RWPE1 (cell line): Measurements from ENCODE around the gene ARMH2.
A peak's percentile ranks its signal among the peaks of the same experiment; 100 is the strongest.

Experiments used
- CTCF ChIA-PET: fragments of 350-600 bp; sonication (Branson Sonifier 250); formaldehyde crosslinking; extraction: SDS; loops from one replicate; lab custom pipeline; 2021; lab: Yijun Ruan, JAX
- POLR2A ChIA-PET: fragments of 400-600 bp; formaldehyde crosslinking; extraction: SDS; loops from one replicate; lab custom pipeline; 2020; ENCODE audit warnings: antibody characterized with exemption; ENCODE audit not compliant: low non-redundant PET; lab: Yijun Ruan, JAX
- DNase-seq: peaks from one replicate; pipeline ENCODE4 v3.0.0; 2012; ENCODE audit warnings: low spot score
- H3K27ac ChIP-seq: fragments of 450-650 bp; 2 replicates; pipeline ENCODE4 v1.5.1; 2017
- CTCF ChIP-seq: fragments of 450-650 bp; conservative IDR thresholded peaks from 2 replicates; pipeline ENCODE4 v1.5.1; 2017; ENCODE audit warnings: low read depth, mild to moderate bottlenecking

The ARMH2 gene

GRCh38 chr6:24802271-24803059 is 3.7 kb upstream of the ARMH2 start:
- POLR2A ChIA-PET, result interaction anchor here (0.6 kb wide), 1 partner anchor 44 kb away, joined by 4 read pairs; no protein-coding TSS in a partner anchor
- no peak for TF ChIP-seq CTCF
- no peak for DNase-seq
- CTCF ChIA-PET, result no interaction called here
- no peak overlapping the region for H3K27ac ChIP-seq

DNA sequence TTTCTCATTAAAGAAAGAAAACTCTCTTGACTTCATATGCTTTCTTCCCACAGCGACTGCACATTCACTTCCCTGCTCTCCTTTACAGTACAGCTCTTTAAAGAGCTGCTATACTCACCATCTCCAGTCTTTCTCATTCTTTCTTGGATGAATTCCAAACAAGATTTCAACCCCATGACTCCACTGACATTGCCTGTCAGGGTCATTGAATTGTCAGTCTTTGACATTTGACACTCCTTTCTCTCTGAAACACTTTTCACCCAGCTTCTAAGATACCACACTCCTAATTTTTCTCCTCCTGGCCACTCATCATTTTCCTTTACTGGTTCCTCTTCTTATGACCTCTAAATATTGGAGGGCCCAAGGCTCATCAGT is 811 bp upstream of the ARMH2 start:
- TF ChIP-seq CTCF, result no peak
- POLR2A ChIA-PET, result no interaction called here
- CTCF ChIA-PET, result interaction anchor here (0.7 kb wide), 1 partner anchor 193 kb away, joined by 3 read pairs; no protein-coding TSS in a partner anchor
- peak; percentile 30 for DNase-seq
- no peak overlapping the region for H3K27ac ChIP-seq

DNA sequence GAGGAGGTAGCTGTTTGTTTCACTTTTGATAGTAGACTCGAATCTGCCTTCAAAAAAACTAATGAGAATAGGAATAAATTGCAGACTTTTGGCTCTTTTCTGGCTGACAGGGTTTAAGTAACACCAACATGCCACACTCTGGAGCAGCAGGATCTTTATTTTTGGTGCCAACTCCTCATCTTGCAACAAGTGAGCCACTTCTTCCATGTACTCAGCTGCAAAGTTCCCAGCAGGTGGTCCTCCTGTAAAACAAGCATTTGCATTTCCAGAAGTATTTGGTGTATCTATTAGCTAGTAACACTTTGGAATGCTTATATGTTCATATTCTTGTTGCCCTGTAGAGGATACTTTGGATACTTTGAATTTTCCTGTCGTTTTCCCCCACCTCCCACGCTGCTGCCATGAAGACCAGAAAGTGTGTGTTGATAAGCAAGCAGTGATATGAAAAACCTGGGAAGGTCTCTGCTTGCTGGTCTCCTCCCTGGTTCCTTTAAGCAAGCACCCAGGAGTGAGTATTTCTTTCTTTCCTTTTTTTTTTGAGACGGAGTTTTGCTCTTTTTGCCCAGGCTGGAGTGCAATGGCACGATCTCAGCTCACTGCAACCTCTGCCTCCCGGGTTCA is 1.0 kb downstream of the ARMH2 start:
- H3K27ac ChIP-seq, result no peak overlapping the region
- ChIA-PET CTCF (no interaction called here), POLR2A (no interaction called here)
- TF ChIP-seq CTCF, result no peak
- DNase-seq, result no peak

GRCh38 chr6:24796616-24797290 is 2.0 kb downstream of the ARMH2 start:
- TF ChIP-seq CTCF, result no peak
- ChIA-PET POLR2A (no interaction called here), CTCF (interaction anchor here (0.7 kb wide), 1 partner anchor 9 kb away, joined by 3 read pairs; no protein-coding TSS in a partner anchor)
- H3K27ac ChIP-seq, result no peak overlapping the region
- DNase-seq, result no peak

GRCh38 chr6:24795106-24795505 is 3.6 kb downstream of the ARMH2 start:
- DNase-seq, result no peak
- TF ChIP-seq CTCF, result no peak
- CTCF ChIA-PET, result no interaction called here
- POLR2A ChIA-PET, result no interaction called here
- no peak overlapping the region for H3K27ac ChIP-seq

DNA sequence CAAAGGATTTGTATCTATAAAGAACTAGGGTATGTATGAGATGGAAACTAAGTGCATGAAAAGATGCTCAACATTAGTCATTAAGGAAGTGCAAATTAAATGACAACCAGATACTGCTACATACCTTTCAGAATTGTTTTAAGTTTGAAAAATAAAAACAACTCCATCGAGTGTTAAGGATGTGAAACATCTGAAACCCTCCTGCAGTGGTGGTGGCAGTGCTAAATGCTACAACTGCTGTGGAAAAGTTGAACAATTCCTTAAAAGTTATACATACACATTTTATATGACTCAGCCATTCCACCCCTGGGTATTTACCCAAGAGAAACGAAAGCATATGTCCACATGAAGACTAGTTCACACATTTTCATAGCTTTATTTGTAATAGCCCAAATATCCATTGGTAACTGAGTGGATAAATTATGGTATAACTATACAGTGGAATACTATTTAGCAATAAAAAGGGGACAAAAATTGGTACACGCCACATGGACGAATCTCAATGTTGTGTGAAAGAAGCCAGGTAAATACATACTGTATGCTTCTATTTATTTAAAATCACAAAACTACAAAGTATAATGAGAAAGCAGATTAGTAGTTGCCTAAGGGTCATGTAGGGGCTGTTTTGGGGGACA is 10.6 kb downstream of the ARMH2 start:
- ChIA-PET CTCF (interaction anchor here (0.6 kb wide), 1 partner anchor 21 kb away, joined by 3 read pairs; no protein-coding TSS in a partner anchor), POLR2A (no interaction called here)
- DNase-seq, result no peak
- no peak overlapping the region for H3K27ac ChIP-seq
- no peak for TF ChIP-seq CTCF
